HCT116 (cell line): ENCODE measurements around the gene MAN1A1.

Source experiments
- CBX3 ChIP-seq: IDR thresholded peaks from 2 replicates; pipeline ENCODE4 v1.6.1; 2012; ENCODE audit warnings: low read depth
- CEBPB ChIP-seq: IDR thresholded peaks from 2 replicates; pipeline ENCODE4 v1.6.1; 2012; ENCODE audit warnings: low read depth
- EGR1 ChIP-seq: IDR thresholded peaks from 2 replicates; pipeline ENCODE4 v1.6.1; 2012; ENCODE audit warnings: low read depth
- ELF1 ChIP-seq: IDR thresholded peaks from 2 replicates; pipeline ENCODE4 v1.6.1; 2012; ENCODE audit warnings: low read depth, borderline replicate concordance
- EZH2 ChIP-seq: fragments of 200-600 bp; sonication (generic); IDR thresholded peaks from 2 replicates; pipeline ENCODE4 v1.6.1; 2017; ENCODE audit warnings: antibody characterized with exemption, mixed run types
- MAX ChIP-seq: IDR thresholded peaks from 2 replicates; pipeline ENCODE4 v1.6.1; 2012
- POLR2A ChIP-seq: IDR thresholded peaks from 2 replicates; pipeline ENCODE4 v1.7.0; 2011; ENCODE audit warnings: borderline replicate concordance; ENCODE audit not compliant: insufficient read depth, insufficient read length; ENCODE audit errors: extremely low read depth
- POLR2AphosphoS5 ChIP-seq: IDR thresholded peaks from 2 replicates; pipeline ENCODE4 v1.6.1; 2011; ENCODE audit warnings: mild to moderate bottlenecking, low read depth, low read length, moderate library complexity
- SIN3A ChIP-seq: IDR thresholded peaks from 2 replicates; pipeline ENCODE4 v1.6.1; 2012; ENCODE audit warnings: low read depth
- SP1 ChIP-seq: IDR thresholded peaks from 2 replicates; pipeline ENCODE4 v1.6.1; 2012; ENCODE audit warnings: low read depth
- ZBTB33 ChIP-seq: IDR thresholded peaks from 2 replicates; pipeline ENCODE4 v1.6.1; 2011; ENCODE audit warnings: mild to moderate bottlenecking, low read length, moderate library complexity; ENCODE audit not compliant: insufficient replicate concordance; ENCODE audit errors: extremely low read depth
- TF ChIP-seq, protein P1 (sequence below), 3 experiments: fragments of 200-600 bp in 1 of 3; sonication (generic) in 1 of 3; IDR thresholded peaks in 2 of 3; conservative IDR thresholded peaks in 1 of 3; 2 replicates each; pipeline ENCODE4 v1.5.1; 2012 to 2017; ENCODE audit warnings: low read depth in 2 of 3, low read length in 2 of 3, antibody characterized with exemption in 1 of 3, borderline replicate concordance in 1 of 3, control low read depth in 1 of 3, mild to moderate bottlenecking in 1 of 3, mixed read lengths in 1 of 3, mixed run types in 1 of 3, moderate library complexity in 1 of 3; ENCODE audit not compliant: insufficient read depth in 1 of 3
- TF ChIP-seq, protein P2 (sequence below): IDR thresholded peaks from 2 replicates; pipeline ENCODE4 v1.6.1; 2012; ENCODE audit warnings: low read depth

DNA sequence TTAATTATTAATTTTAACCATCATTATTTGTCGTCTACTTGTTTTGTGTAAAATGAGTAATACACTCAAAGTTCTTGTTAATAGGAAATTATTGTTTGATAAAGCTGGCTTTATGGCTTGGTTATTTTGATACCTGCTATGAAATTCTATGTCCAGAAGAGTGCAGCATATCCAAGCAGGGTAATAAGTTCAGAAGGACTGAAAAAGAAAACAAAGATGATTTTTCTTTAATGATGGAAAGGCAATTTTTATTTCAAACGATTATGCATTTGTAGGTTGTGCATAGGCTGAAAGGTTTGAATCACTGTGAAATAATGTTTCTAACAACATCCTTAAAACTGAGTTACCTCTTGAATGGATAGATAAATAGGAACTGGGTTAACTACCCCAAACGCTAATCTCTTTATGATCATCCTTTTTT is 1.4 kb upstream of the MAN1A1 start:
- TF ChIP-seq, protein P1, sequence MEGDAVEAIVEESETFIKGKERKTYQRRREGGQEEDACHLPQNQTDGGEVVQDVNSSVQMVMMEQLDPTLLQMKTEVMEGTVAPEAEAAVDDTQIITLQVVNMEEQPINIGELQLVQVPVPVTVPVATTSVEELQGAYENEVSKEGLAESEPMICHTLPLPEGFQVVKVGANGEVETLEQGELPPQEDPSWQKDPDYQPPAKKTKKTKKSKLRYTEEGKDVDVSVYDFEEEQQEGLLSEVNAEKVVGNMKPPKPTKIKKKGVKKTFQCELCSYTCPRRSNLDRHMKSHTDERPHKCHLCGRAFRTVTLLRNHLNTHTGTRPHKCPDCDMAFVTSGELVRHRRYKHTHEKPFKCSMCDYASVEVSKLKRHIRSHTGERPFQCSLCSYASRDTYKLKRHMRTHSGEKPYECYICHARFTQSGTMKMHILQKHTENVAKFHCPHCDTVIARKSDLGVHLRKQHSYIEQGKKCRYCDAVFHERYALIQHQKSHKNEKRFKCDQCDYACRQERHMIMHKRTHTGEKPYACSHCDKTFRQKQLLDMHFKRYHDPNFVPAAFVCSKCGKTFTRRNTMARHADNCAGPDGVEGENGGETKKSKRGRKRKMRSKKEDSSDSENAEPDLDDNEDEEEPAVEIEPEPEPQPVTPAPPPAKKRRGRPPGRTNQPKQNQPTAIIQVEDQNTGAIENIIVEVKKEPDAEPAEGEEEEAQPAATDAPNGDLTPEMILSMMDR (IDR thresholded peaks at IDR 0.05 in 2 of 3, conservative IDR thresholded peaks at IDR 0.05 in 1 of 3; ENCODE audit: borderline replicate concordance in 1 of 3, insufficient read depth in 1 of 3, low read depth in 2 of 3, low read length in 2 of 3), result peak; percentile 35 to 75 (median 66); a peak in 5 of 6 replicates
- TF ChIP-seq POLR2A (no peak), EZH2 (no peak), CBX3 (no peak), MAX (no peak), ELF1 (no peak), SIN3A (no peak), EGR1 (no peak), SP1 (no peak), POLR2AphosphoS5 (no peak), ZBTB33 (no peak), CEBPB (no peak)
- TF ChIP-seq, protein P2, sequence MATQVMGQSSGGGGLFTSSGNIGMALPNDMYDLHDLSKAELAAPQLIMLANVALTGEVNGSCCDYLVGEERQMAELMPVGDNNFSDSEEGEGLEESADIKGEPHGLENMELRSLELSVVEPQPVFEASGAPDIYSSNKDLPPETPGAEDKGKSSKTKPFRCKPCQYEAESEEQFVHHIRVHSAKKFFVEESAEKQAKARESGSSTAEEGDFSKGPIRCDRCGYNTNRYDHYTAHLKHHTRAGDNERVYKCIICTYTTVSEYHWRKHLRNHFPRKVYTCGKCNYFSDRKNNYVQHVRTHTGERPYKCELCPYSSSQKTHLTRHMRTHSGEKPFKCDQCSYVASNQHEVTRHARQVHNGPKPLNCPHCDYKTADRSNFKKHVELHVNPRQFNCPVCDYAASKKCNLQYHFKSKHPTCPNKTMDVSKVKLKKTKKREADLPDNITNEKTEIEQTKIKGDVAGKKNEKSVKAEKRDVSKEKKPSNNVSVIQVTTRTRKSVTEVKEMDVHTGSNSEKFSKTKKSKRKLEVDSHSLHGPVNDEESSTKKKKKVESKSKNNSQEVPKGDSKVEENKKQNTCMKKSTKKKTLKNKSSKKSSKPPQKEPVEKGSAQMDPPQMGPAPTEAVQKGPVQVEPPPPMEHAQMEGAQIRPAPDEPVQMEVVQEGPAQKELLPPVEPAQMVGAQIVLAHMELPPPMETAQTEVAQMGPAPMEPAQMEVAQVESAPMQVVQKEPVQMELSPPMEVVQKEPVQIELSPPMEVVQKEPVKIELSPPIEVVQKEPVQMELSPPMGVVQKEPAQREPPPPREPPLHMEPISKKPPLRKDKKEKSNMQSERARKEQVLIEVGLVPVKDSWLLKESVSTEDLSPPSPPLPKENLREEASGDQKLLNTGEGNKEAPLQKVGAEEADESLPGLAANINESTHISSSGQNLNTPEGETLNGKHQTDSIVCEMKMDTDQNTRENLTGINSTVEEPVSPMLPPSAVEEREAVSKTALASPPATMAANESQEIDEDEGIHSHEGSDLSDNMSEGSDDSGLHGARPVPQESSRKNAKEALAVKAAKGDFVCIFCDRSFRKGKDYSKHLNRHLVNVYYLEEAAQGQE, result no peak
